ENCODE measurements around the gene CTIF.

GRCh38 chr18:48813321-48813720 is 274.5 kb downstream of the CTIF start:
- TF ChIP-seq CTCF (conservative IDR thresholded peaks at IDR 0.05; ENCODE audit: low read depth, low read length) (no peak), EZH2phosphoT487 (IDR thresholded peaks at IDR 0.05; ENCODE audit: borderline replicate concordance, low read length) (no peak), EZH2 (IDR thresholded peaks at IDR 0.05; ENCODE audit: low read length, unreplicated experiment) (no peak)
